ENCODE results near the gene TNFRSF12A.

The TNFRSF12A gene

GRCh38 chr16:2987286-2987685 is 32.9 kb upstream of the TNFRSF12A start:
- Histone ChIP-seq H3K4me1 (ENCODE audit: insufficient read depth, low read length) (peaks cover 23% of the 10 kb centered on the region), H3K9me3 (ENCODE audit: insufficient read depth, low read depth, low read length) (no peaks in the 10 kb centered on the region)

GRCh38 chr16:2987833-2988232 is 32.3 kb upstream of the TNFRSF12A start:
- no peak overlapping the region for H3K4me3 ChIP-seq (ENCODE audit: low read length)
- no peaks in the 10 kb centered on the region for H3K27me3 ChIP-seq (ENCODE audit: insufficient read depth, low read length)
- H3K27ac ChIP-seq (ENCODE audit: low read depth, low read length): no peak overlapping the region
- H3K36me3 ChIP-seq (ENCODE audit: insufficient read depth, low read length): no peaks in the 10 kb centered on the region
- H3K9ac ChIP-seq (ENCODE audit: low read depth, low read length): no peak overlapping the region
- peaks cover 20% of the 10 kb centered on the region for H3K4me1 ChIP-seq (ENCODE audit: insufficient read depth, low read length)
- no peaks in the 10 kb centered on the region for H3K9me3 ChIP-seq (ENCODE audit: insufficient read depth, low read depth, low read length)
- 70% methylated on average over 8 of the region's 8 CpGs for WGBS

More at GRCh38 chr16:2987286-2987685, 32.9 kb upstream of the TNFRSF12A start:
- no peaks in the 10 kb centered on the region for H3K36me3 ChIP-seq (ENCODE audit: insufficient read depth, low read length)
- 87% methylated on average over 9 of the region's 9 CpGs for WGBS
- H3K27ac ChIP-seq (ENCODE audit: low read depth, low read length): no peak overlapping the region
- H3K27me3 ChIP-seq (ENCODE audit: insufficient read depth, low read length): no peaks in the 10 kb centered on the region
- H3K4me3 ChIP-seq (ENCODE audit: low read length): no peak overlapping the region
- no peak overlapping the region for H3K9ac ChIP-seq (ENCODE audit: low read depth, low read length)

GRCh38 chr16:2988590-2989099 is 31.5 kb upstream of the TNFRSF12A start:
- peaks cover 16% of the 10 kb centered on the region for H3K4me1 ChIP-seq (ENCODE audit: insufficient read depth, low read length)
- no peak overlapping the region for H3K27ac ChIP-seq (ENCODE audit: low read depth, low read length)
- H3K4me3 ChIP-seq (ENCODE audit: low read length): no peak overlapping the region
- no peaks in the 10 kb centered on the region for H3K9me3 ChIP-seq (ENCODE audit: insufficient read depth, low read depth, low read length)
- no peak overlapping the region for H3K9ac ChIP-seq (ENCODE audit: low read depth, low read length)
- H3K36me3 ChIP-seq (ENCODE audit: insufficient read depth, low read length): no peaks in the 10 kb centered on the region
- H3K27me3 ChIP-seq (ENCODE audit: insufficient read depth, low read length): no peaks in the 10 kb centered on the region
- 57% methylated on average over 8 of the region's 8 CpGs for WGBS

- no peak overlapping the region for H3K27ac ChIP-seq (ENCODE audit: low read depth, low read length)
- no peak overlapping the region for H3K9ac ChIP-seq (ENCODE audit: low read depth, low read length)
These were observed 29.3 kb upstream of the TNFRSF12A start for GRCh38 chr16:2990891-2991290.

GRCh38 chr16:2991566-2992261 is 28.5 kb upstream of the TNFRSF12A start:
- H3K4me1 ChIP-seq (ENCODE audit: insufficient read depth, low read length): peaks cover 16% of the 10 kb centered on the region
- no peaks in the 10 kb centered on the region for H3K36me3 ChIP-seq (ENCODE audit: insufficient read depth, low read length)
- H3K9me3 ChIP-seq (ENCODE audit: insufficient read depth, low read depth, low read length): no peaks in the 10 kb centered on the region
- no peak overlapping the region for H3K4me3 ChIP-seq (ENCODE audit: low read length)
- 90% methylated on average over 11 of the region's 12 CpGs for WGBS
- H3K9ac ChIP-seq (ENCODE audit: low read depth, low read length): no peak overlapping the region
- H3K27me3 ChIP-seq (ENCODE audit: insufficient read depth, low read length): no peaks in the 10 kb centered on the region
- H3K27ac ChIP-seq (ENCODE audit: low read depth, low read length): no peak overlapping the region

More at GRCh38 chr16:2990891-2991290, 29.3 kb upstream of the TNFRSF12A start:
- WGBS: 73% methylated on average over 10 of the region's 10 CpGs
- no peaks in the 10 kb centered on the region for H3K9me3 ChIP-seq (ENCODE audit: insufficient read depth, low read depth, low read length)
- no peak overlapping the region for H3K4me3 ChIP-seq (ENCODE audit: low read length)
- H3K27me3 ChIP-seq (ENCODE audit: insufficient read depth, low read length): no peaks in the 10 kb centered on the region
- H3K4me1 ChIP-seq (ENCODE audit: insufficient read depth, low read length): peaks cover 16% of the 10 kb centered on the region
- H3K36me3 ChIP-seq (ENCODE audit: insufficient read depth, low read length): no peaks in the 10 kb centered on the region

GRCh38 chr16:2992383-2993081 is 27.6 kb upstream of the TNFRSF12A start:
- Histone ChIP-seq H3K9me3 (ENCODE audit: insufficient read depth, low read depth, low read length) (no peaks in the 10 kb centered on the region), H3K36me3 (ENCODE audit: insufficient read depth, low read length) (no peaks in the 10 kb centered on the region), H3K27ac (ENCODE audit: low read depth, low read length) (no peak overlapping the region), H3K27me3 (ENCODE audit: insufficient read depth, low read length) (no peaks in the 10 kb centered on the region), H3K4me1 (ENCODE audit: insufficient read depth, low read length) (peaks cover 16% of the 10 kb centered on the region), H3K9ac (ENCODE audit: low read depth, low read length) (no peak overlapping the region), H3K4me3 (ENCODE audit: low read length) (no peak overlapping the region)
- WGBS: 92% methylated on average over 11 of the region's 14 CpGs

GRCh38 chr16:2996298-2996697 is 23.9 kb upstream of the TNFRSF12A start:
- 86% methylated on average over 13 of the region's 13 CpGs for WGBS
- Histone ChIP-seq H3K27me3 (ENCODE audit: insufficient read depth, low read length) (no peaks in the 10 kb centered on the region), H3K4me3 (ENCODE audit: low read length) (no peak overlapping the region)

GRCh38 chr16:2999929-3000328 is 20.2 kb upstream of the TNFRSF12A start:
- Histone ChIP-seq H3K9ac (ENCODE audit: low read depth, low read length) (no peak overlapping the region), H3K27me3 (ENCODE audit: insufficient read depth, low read length) (no peaks in the 10 kb centered on the region), H3K4me1 (ENCODE audit: insufficient read depth, low read length) (no peaks in the 10 kb centered on the region), H3K27ac (ENCODE audit: low read depth, low read length) (no peak overlapping the region), H3K36me3 (ENCODE audit: insufficient read depth, low read length) (no peaks in the 10 kb centered on the region), H3K9me3 (ENCODE audit: insufficient read depth, low read depth, low read length) (no peaks in the 10 kb centered on the region), H3K4me3 (ENCODE audit: low read length) (no peak overlapping the region)
- WGBS: 92% methylated on average over 6 of the region's 6 CpGs

More at GRCh38 chr16:2996298-2996697, 23.9 kb upstream of the TNFRSF12A start:
- no peaks in the 10 kb centered on the region for H3K36me3 ChIP-seq (ENCODE audit: insufficient read depth, low read length)
- no peak overlapping the region for H3K9ac ChIP-seq (ENCODE audit: low read depth, low read length)
- H3K4me1 ChIP-seq (ENCODE audit: insufficient read depth, low read length): no peaks in the 10 kb centered on the region
- H3K9me3 ChIP-seq (ENCODE audit: insufficient read depth, low read depth, low read length): no peaks in the 10 kb centered on the region
- H3K27ac ChIP-seq (ENCODE audit: low read depth, low read length): no peak overlapping the region

GRCh38 chr16:3000540-3000939 is 19.6 kb upstream of the TNFRSF12A start:
- H3K4me3 ChIP-seq (ENCODE audit: low read length): no peak overlapping the region
- 90% methylated on average over 4 of the region's 4 CpGs for WGBS
- no peaks in the 10 kb centered on the region for H3K27me3 ChIP-seq (ENCODE audit: insufficient read depth, low read length)
- H3K36me3 ChIP-seq (ENCODE audit: insufficient read depth, low read length): no peaks in the 10 kb centered on the region
- H3K4me1 ChIP-seq (ENCODE audit: insufficient read depth, low read length): no peaks in the 10 kb centered on the region
- no peak overlapping the region for H3K9ac ChIP-seq (ENCODE audit: low read depth, low read length)
- H3K9me3 ChIP-seq (ENCODE audit: insufficient read depth, low read depth, low read length): no peaks in the 10 kb centered on the region
- no peak overlapping the region for H3K27ac ChIP-seq (ENCODE audit: low read depth, low read length)

GRCh38 chr16:3001316-3001715 is 18.9 kb upstream of the TNFRSF12A start:
- Histone ChIP-seq H3K27ac (ENCODE audit: low read depth, low read length) (no peak overlapping the region), H3K9ac (ENCODE audit: low read depth, low read length) (no peak overlapping the region), H3K36me3 (ENCODE audit: insufficient read depth, low read length) (no peaks in the 10 kb centered on the region), H3K4me3 (ENCODE audit: low read length) (no peak overlapping the region), H3K27me3 (ENCODE audit: insufficient read depth, low read length) (no peaks in the 10 kb centered on the region), H3K4me1 (ENCODE audit: insufficient read depth, low read length) (peaks cover 4% of the 10 kb centered on the region; the same call in 1 of the 2 replicates), H3K9me3 (ENCODE audit: insufficient read depth, low read depth, low read length) (no peaks in the 10 kb centered on the region)
- WGBS: 76% methylated on average over 12 of the region's 12 CpGs

- no peak overlapping the region for H3K9ac ChIP-seq (ENCODE audit: low read depth, low read length)
- H3K9me3 ChIP-seq (ENCODE audit: insufficient read depth, low read depth, low read length): no peaks in the 10 kb centered on the region
- peak overlapping the region; percentile 29; the same call in 1 of the 2 replicates for H3K4me3 ChIP-seq (ENCODE audit: low read length)
- H3K27me3 ChIP-seq (ENCODE audit: insufficient read depth, low read length): no peaks in the 10 kb centered on the region
- no peak overlapping the region for H3K27ac ChIP-seq (ENCODE audit: low read depth, low read length)
- no peaks in the 10 kb centered on the region for H3K36me3 ChIP-seq (ENCODE audit: insufficient read depth, low read length)
- 10% methylated on average over 58 of the region's 58 CpGs for whole genome bisulfite sequencing
- peaks cover 24% of the 10 kb centered on the region for H3K4me1 ChIP-seq (ENCODE audit: insufficient read depth, low read length)
These were observed 16.4 kb upstream of the TNFRSF12A start for GRCh38 chr16:3003582-3004270.

Data from HUES64 (cell line).